GM19372 (cell line): ENCODE data around the gene FAM219A.

Experiments
- ATAC-seq: cut with Tn5 transposase; IDR thresholded peaks from one replicate; pipeline ENCODE4 v1.9.1; 2021; ENCODE audit warnings: mild to moderate bottlenecking, low read depth, moderate library complexity; ENCODE audit not compliant: unreplicated experiment

The FAM219A gene

DNA sequence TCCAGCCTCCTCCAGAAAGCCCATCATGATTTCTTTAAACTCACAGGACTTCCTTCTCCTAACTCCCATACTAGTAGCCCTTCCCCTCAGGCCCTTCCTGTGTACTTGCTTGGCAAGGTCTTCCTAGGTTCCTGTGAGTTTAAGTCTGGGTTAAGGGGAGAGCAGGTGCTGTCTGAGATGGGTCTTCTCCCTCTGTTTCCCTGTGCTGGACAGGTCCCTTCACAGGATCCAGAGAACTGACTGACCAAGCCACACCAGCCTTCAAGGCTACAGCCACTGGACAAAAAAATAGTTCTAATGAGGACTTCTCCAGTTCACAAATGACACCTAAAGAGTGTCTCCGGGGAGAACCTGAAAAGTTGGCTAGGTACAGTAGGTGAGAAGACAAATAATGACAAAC is 52.2 kb downstream of the FAM219A start:
- ATAC-seq, result no peak

DNA sequence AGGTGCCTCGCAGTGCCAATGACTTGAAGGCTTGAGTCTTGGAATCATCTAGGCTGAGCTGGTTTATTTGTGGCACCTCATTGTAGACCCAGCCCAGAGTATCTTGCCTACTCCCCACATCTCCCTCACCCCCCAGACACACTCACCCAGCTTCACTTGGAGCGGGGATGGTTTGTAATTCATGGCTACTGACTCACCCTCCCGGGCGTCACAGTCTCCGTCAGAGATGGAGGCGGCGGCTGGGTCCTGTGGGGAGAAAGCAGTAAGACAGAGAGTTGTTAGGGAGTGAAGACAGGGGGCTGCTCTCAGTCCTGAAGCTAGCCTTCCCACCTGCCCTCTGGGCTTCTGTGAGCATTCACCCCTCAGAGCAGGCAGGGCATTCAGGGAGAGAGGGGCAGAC is 52.7 kb downstream of the FAM219A start:
- ATAC-seq, result no peak

- ATAC-seq, result no peak
Observed at GRCh38 chr9:34403554-34404380, 54.6 kb downstream of the FAM219A start.

DNA sequence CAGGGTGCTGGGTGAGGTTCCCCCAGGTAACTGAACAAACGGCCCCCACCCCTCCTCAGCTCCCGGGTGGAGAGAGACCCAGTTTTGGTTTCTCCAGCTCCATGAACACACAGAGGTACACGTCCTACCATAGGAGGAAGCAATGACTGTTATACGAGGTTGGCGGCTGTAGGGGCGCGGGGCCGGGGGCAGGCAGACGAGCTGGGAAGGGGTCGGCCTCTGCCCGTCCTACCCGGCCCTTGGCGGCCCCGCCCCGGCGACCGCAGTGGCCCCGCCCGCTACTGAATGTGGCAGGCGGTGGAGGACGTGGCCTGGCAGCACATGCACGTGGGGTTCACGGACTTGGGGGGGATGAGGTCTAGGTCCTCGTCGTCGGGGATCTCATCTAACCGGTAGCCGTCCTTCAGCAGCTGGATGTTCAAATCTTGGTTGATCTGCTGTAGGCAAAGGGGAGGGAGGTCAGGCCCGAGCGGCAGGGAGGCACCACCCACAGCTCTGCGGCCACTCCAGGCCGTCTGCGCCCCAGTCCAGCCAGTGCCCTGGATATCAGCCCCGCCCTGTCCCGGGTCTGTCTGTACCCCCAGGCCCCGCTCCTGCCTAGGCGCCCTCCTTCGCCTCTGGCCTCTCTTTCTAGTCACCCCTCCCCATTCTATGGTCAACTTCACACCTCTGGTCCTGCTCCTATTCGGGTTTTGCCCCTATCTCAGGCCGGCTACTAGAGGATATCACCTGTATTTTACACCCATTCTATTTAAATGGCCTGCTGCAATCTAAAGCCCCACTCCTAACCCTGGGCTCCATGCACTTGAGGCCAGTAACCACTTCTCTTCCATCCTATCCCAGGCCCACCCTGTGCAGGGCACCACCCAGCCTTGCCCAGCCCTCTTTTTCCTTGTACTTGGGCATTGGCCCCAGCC is 57.4 kb downstream of the FAM219A start:
- ATAC-seq, result no peak

DNA sequence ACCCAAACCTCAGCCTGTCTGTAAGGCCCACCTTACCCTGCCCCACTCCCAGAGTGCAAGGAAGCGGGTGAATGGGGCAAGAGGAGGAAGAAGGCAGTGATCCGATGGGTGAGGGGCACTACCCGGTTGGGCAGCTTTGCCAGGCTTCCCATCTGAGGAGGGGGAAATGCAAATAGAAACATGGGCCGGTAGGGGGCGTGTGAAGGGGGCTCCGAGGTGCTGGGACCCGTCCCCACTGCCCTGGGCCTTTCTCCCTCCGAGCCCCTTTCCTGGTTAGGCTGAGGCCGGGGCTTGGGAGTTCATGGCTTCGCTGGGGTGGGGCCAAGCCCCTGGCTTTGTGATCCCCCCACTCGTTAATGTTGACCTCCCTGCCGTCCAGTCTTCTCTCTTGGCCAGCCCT is 58.1 kb downstream of the FAM219A start:
- ATAC-seq, result no peak

DNA sequence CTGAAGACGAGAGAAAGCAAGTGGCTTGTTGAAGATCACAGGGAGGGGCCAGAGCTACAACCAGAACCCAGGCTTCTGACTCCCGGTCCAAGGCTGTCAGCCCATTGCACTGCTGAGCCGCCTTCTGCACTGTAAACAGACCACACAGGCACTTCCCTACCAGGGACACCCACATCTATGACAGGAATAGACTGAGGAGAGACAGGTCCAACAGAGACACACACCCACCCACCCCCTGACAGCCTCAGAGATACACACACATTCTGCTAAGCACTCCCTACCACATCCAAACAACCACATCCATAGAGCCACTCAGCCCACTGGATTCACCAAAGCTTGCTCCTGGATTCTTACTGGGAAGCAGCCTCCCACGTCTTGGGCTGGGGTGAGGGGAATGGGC is 58.6 kb downstream of the FAM219A start:
- ATAC-seq, result no peak

DNA sequence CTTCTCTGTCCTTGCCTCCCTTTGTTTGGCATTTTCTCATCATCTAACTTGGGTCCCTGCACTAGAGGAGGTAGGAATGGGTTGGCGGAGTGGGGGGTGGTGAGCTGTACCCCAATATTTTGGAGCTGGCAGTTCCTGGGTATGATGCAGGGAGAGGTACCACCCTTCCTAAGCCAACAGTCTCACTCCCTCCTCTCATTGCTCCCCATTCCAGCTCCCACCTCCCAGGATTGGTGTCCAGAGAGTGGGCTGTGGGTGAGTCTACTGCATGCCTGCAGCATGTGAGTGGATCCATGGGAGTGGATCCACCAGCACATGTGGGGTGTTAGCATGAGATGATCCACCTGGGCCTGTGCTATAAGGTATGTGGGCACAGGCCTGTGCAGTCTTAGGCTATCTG is 59.5 kb downstream of the FAM219A start:
- ATAC-seq, result no peak

GRCh38 chr9:34396276-34397214 is 61.8 kb downstream of the FAM219A start:
- ATAC-seq, result no peak

DNA sequence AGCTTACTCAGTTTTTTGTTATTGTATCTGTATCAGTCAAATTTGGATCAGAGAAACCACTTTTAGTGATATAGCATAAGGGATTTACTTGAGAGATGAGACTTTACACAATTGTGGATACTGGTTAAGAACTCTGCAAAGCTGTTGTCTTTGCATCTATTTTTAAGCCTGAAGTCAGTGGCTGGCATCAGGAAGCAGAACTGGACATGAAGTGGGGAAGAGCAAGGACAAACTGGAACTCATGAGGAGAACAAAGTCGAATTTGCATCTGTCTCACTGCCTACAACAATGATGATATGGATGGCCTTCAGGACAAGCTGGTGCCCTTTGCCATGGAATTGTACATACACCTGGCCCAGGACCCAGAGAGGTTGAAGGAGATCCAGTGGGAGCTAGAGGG is 65.9 kb downstream of the FAM219A start:
- ATAC-seq, result no peak

GRCh38 chr9:34387239-34387638 is 71.1 kb downstream of the FAM219A start:
- ATAC-seq, result no peak

DNA sequence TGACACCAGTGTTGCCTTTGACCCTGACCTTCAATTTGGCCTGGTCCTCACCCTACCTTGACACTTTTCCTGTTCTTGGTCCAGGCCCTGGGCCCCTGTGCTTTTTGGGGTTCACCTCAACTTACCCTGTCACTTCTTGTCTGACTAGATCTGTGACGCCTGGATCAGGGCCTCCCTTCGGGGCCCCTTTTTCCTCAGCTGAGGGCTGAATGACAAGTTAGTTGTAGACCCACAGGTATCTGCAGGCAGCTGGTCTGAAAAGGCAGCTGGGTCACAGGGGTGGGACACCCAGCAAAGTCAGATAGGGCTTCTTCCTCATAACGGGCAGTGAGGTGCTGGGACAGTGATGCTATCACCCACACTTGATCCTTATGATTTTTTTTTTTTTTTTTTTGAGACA is 71.7 kb downstream of the FAM219A start:
- no peak for ATAC-seq

DNA sequence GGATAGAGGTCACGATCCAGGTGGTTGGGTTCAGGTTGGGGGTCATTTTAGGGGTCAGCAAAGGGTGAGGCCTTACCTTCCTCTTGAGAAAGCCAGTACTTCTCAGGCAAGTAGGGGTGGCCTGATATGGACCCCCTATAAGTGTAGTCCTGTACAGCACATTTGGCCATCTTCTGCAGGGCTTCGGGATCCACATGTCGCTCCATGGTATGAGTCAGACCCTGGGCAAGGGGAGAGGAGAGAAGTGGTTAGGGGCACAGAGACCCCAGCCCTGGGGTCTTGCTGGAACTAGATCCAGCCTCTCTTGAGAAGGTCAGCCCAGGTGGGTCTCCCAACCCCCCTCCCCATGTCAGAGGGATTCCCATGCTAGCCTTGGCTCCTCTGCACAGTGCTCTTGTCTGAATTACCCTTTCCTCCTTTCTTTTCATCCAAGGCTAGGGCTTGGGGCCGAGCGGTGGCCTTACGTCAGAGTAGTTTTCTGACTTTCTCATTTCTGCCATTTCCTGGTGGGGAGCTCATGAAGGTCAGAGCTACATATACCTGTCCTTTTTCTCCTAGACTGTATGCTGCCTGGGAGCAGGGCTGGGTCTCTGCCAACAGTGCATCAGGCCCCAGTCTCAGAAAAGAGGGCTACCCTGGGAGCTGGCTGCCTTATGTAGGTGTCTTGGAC is 72.7 kb downstream of the FAM219A start:
- ATAC-seq, result no peak

GRCh38 chr9:34384368-34385165 is 73.8 kb downstream of the FAM219A start:
- ATAC-seq, result no peak

DNA sequence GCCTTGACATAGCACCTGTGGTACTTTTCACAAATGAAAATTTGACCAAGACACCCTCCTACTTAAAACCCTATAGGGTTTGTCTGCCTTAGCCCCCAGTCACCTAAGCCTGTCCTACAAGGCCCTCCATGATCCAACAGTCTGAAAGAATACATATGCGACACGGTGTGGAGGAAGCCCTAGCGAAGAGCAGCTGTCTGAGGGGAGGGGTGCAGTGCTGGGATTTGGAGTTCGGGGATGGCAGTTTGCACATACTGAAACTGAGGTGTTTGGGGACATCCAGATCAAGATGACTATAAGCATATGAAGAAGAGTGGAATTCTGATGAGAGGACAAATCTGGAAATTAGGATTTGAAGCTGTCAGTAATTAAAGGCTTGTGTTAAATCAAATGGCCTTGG is 74.5 kb downstream of the FAM219A start:
- ATAC-seq, result no peak

DNA sequence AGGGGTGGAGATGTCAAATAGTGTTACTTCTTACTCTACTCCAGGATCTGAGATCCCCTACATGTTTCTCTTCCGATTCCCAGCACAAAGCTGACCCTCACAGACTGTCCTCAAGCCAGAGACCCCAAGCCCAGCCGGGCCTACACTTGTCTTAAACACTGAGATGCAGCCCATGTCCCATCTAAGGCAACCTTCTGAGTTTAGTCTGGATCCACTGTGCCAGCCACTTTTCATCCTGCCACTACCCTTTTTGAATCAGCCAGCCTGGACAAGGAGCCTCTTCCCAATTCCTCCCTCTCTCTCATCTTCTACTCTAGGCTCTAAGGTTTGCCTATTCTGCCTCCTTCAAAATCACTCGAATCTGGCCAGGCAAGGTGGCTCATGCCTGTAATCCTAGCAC is 75.5 kb downstream of the FAM219A start:
- ATAC-seq, result no peak

DNA sequence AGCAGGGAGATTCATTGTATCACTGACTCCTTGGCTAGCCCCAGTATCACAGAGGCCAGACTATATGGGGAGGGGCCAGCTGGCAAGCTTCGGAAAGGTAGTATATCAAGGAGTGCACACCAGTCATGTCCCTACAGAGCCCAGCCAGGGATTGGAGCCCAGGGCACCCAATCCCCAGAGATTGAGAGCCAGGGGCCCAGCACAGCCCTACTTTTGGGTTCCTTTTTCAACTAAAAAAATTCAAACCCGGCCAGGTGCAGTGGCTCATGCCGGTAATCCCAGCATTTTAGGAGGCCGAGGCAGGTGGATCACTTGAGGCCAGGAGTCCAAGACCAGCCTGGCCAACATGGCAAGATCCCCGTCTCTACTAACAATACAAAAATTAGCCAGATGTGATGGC is 76.3 kb downstream of the FAM219A start:
- ATAC-seq, result no peak

DNA sequence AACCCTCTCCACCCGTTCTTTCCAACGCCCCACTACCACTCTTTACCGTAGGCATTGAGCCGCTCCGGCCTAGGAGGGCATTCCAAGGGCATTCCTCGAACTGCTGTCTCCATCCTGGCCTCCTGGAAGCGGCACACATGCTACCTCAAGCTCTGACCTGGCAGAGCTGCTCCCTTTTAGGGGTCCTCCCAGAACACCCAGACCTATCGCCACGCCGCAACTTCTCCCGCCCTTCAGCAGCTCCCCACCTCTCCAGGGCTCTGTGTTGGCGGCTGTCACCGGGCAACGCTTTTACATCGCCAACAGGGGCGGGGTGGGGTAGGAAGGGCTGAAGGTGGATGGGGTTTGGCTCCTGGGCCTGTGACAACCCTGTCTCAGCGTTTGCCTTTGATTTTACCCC is 77.0 kb downstream of the FAM219A start:
- no peak for ATAC-seq

GRCh38 chr9:34380511-34381315 is 77.7 kb downstream of the FAM219A start:
- ATAC-seq, result no peak
